Caco-2 (cell line): ENCODE measurements around the gene VTI1A. TPM values are rescaled to one million over a fixed set of nuclear protein-coding genes. Genes with fewer than 3 reads are reported as not detected.

Source experiments
- BruUV-seq: library from RNA; stranded (reverse); fragments of 400-500 nt; replicated peaks from 2 replicates; lab custom pipeline; 2021; lab: Mats Ljungman, UMichigan
- CTCF ChIA-PET: fragments of 300-600 bp; sonication (Branson Sonifier 250); formaldehyde crosslinking; loops from one replicate; lab custom pipeline; 2022; ENCODE audit warnings: antibody characterized with exemption; lab: Charles Lee
- POLR2A ChIA-PET: fragments of 300-600 bp; sonication (Branson Sonifier 250); formaldehyde crosslinking; loops from one replicate; lab custom pipeline; 2022; ENCODE audit warnings: antibody characterized with exemption; lab: Charles Lee
- DNase-seq, 2 experiments: peaks; one replicate each; pipeline versions ENCODE4 v3.0.0 to v3.0.0-alpha.2; 2020 to 2022
- H3K27me3 ChIP-seq: replicated peaks from 2 replicates; pipeline ENCODE4 v1.6.0; 2011; ENCODE audit warnings: low read length; ENCODE audit not compliant: control insufficient read depth, insufficient read depth
- H3K36me3 ChIP-seq: 2 replicates; pipeline ENCODE4 v1.5.1; 2011; ENCODE audit warnings: low read length; ENCODE audit not compliant: control insufficient read depth, insufficient read depth
- H3K4me1 ChIP-seq: fragments of 250-450 bp; sonication (Bioruptor Pico); 2 replicates; pipeline ENCODE4 v1.5.1; 2020; ENCODE audit warnings: mild to moderate bottlenecking
- H3K4me3 ChIP-seq: 2 replicates; pipeline ENCODE4 v1.5.1; 2011; ENCODE audit warnings: low read depth, mild to moderate bottlenecking, control low read depth, low read length
- H3K9me3 ChIP-seq: fragments of 250-450 bp; sonication (Bioruptor Pico); 2 replicates; pipeline ENCODE4 v1.5.1; 2020; ENCODE audit warnings: mild to moderate bottlenecking, moderate library complexity
- H3K27ac Mint-ChIP-seq: one replicate; pipeline ENCODE4 v1.8.0; 2022; ENCODE audit warnings: mixed read lengths; ENCODE audit not compliant: unreplicated experiment
- H3K27me3 Mint-ChIP-seq: one replicate; pipeline ENCODE4 v1.8.0; 2022; ENCODE audit warnings: mixed read lengths; ENCODE audit not compliant: insufficient read depth, unreplicated experiment
- H3K36me3 Mint-ChIP-seq: one replicate; pipeline ENCODE4 v1.8.0; 2022; ENCODE audit warnings: mild to moderate bottlenecking, mixed read lengths; ENCODE audit not compliant: insufficient read depth, unreplicated experiment
- H3K4me1 Mint-ChIP-seq: one replicate; pipeline ENCODE4 v1.8.0; 2022; ENCODE audit warnings: low read depth, mixed read lengths; ENCODE audit not compliant: unreplicated experiment
- H3K4me3 Mint-ChIP-seq: one replicate; pipeline ENCODE4 v1.8.0; 2022; ENCODE audit warnings: mild to moderate bottlenecking, moderate library complexity, mixed read lengths; ENCODE audit not compliant: unreplicated experiment
- H3K9me3 Mint-ChIP-seq: one replicate; pipeline ENCODE4 v1.8.0; 2022; ENCODE audit warnings: mixed read lengths; ENCODE audit not compliant: unreplicated experiment
- intact Hi-C: fragments of 100-400 bp; cut with micrococcal nuclease; formaldehyde crosslinking; loops from one replicate; pipeline ENCODE4 v1.10.0; 2022; ENCODE audit not compliant: unreplicated experiment
- total RNA-seq: library from RNA; stranded (reverse); gene quantifications from 2 replicates; pipeline ENCODE4 v1.2.3, GENCODE V29; 2022
- TF ChIP-seq, protein P1 (sequence below), 2 experiments: fragments of 200-600 bp in 1 of 2; IDR thresholded peaks; 1 replicate in 1 of 2; 2 replicates in 1 of 2; pipeline versions ENCODE4 v1.5.1 to v1.8.0; 2011 to 2022; ENCODE audit warnings: antibody characterized with exemption in 1 of 2, control low read depth in 1 of 2, inconsistent platforms in 1 of 2, low read depth in 1 of 2, low read length in 1 of 2, mild to moderate bottlenecking in 1 of 2, moderate library complexity in 1 of 2; ENCODE audit not compliant: insufficient read depth in 1 of 2, severe bottlenecking in 1 of 2, unreplicated experiment in 1 of 2

Gene VTI1A
- total RNA-seq, 1 experiment from 2014 or later, result 45.6 TPM

DNA sequence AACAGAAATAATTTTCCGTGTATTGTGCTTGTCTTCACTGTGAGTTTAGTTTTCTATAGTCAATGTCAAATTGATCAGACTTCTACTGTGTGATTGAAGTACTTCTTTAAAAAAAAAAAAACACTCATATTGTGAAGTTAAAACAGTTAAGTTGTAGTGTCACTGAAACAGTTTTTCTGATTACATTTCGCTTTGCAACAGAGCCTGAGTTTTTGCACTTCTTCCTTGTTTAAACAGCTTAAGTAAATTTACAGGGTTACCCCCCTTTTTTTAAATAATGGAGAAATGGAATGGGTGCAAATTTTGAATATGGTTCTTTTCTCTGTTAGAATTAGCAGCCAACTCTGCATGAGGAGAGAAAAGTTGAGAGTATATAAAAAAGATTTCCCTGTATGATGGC lies 117.3 kb downstream of the VTI1A start:
- CTCF ChIA-PET, result no interaction called here
- TF ChIP-seq, protein P1, sequence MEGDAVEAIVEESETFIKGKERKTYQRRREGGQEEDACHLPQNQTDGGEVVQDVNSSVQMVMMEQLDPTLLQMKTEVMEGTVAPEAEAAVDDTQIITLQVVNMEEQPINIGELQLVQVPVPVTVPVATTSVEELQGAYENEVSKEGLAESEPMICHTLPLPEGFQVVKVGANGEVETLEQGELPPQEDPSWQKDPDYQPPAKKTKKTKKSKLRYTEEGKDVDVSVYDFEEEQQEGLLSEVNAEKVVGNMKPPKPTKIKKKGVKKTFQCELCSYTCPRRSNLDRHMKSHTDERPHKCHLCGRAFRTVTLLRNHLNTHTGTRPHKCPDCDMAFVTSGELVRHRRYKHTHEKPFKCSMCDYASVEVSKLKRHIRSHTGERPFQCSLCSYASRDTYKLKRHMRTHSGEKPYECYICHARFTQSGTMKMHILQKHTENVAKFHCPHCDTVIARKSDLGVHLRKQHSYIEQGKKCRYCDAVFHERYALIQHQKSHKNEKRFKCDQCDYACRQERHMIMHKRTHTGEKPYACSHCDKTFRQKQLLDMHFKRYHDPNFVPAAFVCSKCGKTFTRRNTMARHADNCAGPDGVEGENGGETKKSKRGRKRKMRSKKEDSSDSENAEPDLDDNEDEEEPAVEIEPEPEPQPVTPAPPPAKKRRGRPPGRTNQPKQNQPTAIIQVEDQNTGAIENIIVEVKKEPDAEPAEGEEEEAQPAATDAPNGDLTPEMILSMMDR (IDR thresholded peaks at IDR 0.05; ENCODE audit: insufficient read depth in 1 of 2, low read depth in 1 of 2, low read length in 1 of 2, severe bottlenecking in 1 of 2, unreplicated experiment in 1 of 2), result no peak

DNA sequence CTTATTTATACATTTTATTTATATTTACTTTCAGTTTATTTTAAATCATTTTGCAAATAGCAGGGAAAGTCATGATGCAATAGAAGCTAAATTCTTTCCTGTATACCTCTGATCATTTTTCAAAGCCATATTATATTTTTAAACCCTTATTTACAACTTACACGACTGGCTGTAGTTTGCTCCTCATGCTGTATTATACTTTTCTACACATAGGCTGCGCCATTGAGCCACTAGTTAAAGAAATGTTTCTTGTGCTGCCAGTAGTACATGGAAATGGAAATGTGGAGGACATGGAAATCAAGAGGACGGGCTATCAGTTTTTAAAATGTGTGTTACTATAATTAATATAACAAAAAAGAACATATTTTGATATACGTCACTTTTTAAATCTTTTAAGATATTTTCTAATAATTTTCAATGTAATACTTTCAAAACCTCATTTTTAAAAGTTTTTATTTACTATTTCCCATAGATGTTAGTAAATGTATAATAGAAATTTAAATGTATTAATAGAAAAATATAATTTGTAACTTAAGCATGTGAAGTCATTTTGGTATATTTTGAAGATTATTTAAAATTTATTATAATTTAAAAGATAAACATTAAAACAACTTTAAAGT lies 118.5 kb downstream of the VTI1A start:
- ChIA-PET CTCF (no interaction called here), POLR2A (no interaction called here)
- no peaks in the 10 kb centered on the region for H3K27me3 ChIP-seq
- BruUV-seq, result no TSS peak
- Mint-ChIP-seq H3K27ac (no peak overlapping the region), H3K4me1 (no peaks in the 10 kb centered on the region), H3K36me3 (no peaks in the 10 kb centered on the region), H3K9me3 (no peaks in the 10 kb centered on the region), H3K27me3 (no peaks in the 10 kb centered on the region), H3K4me3 (no peak overlapping the region)
- peak; percentile 51 to 79 for DNase-seq
- no peaks in the 10 kb centered on the region for H3K4me1 ChIP-seq
- TF ChIP-seq, protein P1 (IDR thresholded peaks at IDR 0.05; ENCODE audit: insufficient read depth in 1 of 2, low read depth in 1 of 2, low read length in 1 of 2, severe bottlenecking in 1 of 2, unreplicated experiment in 1 of 2), result peak; percentile 67 to 75
- no peak overlapping the region for H3K4me3 ChIP-seq
- H3K36me3 ChIP-seq, result no peaks in the 10 kb centered on the region
- no peaks in the 10 kb centered on the region for H3K9me3 ChIP-seq
- intact Hi-C loops, result loop anchor here (1.0 to 10.0 kb wide), 5 partner anchors 152 to 820 kb away; no protein-coding TSS in a partner anchor

More for the DNA sequence above, 117.3 kb downstream of the VTI1A start:
- no peaks in the 10 kb centered on the region for H3K27me3 Mint-ChIP-seq
- no peak for DNase-seq
- no peaks in the 10 kb centered on the region for H3K9me3 ChIP-seq
- intact Hi-C loops, result loop anchor here (2.0 to 10.0 kb wide), 3 partner anchors 388 to 650 kb away; no protein-coding TSS in a partner anchor
- H3K4me1 ChIP-seq, result no peaks in the 10 kb centered on the region
- no peaks in the 10 kb centered on the region for H3K9me3 Mint-ChIP-seq
- H3K27ac Mint-ChIP-seq, result no peak overlapping the region
- POLR2A ChIA-PET, result interaction anchor here (0.8 kb wide), 1 partner anchor 506 kb away, joined by 3 read pairs; no protein-coding TSS in a partner anchor
- H3K36me3 ChIP-seq, result no peaks in the 10 kb centered on the region
- no peaks in the 10 kb centered on the region for H3K4me1 Mint-ChIP-seq
- no peaks in the 10 kb centered on the region for H3K27me3 ChIP-seq
- H3K36me3 Mint-ChIP-seq, result no peaks in the 10 kb centered on the region
- no peak overlapping the region for H3K4me3 ChIP-seq
- no TSS peak for BruUV-seq
- no peak overlapping the region for H3K4me3 Mint-ChIP-seq

DNA sequence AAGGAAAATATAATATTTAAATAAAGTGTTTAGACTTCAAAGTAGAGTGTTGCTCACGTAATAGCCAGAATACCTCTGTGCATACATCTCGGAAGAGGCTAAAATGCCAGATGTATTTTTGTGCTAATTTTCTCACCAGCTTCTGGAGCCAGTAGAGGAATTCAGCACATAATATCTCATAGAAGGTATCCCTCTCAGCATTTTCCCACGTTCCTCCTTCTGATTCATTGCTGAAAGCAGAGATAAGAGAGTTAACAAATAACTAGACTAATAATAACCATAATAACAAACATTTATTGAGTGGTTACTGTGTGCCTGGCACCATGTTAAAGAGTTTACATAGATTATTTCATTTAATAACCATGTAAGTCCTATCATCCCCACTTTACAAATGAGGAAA lies 123.6 kb downstream of the VTI1A start:
- no peak overlapping the region for H3K4me3 Mint-ChIP-seq
- Histone ChIP-seq H3K36me3 (no peaks in the 10 kb centered on the region), H3K9me3 (no peaks in the 10 kb centered on the region), H3K4me3 (no peak overlapping the region), H3K27me3 (no peaks in the 10 kb centered on the region), H3K4me1 (0 out of 2 replicates have a peak, but pooled peaks cover 4% of the 10 kb centered on the region)
- H3K9me3 Mint-ChIP-seq, result peaks cover 9% of the 10 kb centered on the region
- TF ChIP-seq, protein P1 (IDR thresholded peaks at IDR 0.05; ENCODE audit: insufficient read depth in 1 of 2, low read depth in 1 of 2, low read length in 1 of 2, severe bottlenecking in 1 of 2, unreplicated experiment in 1 of 2), result no peak
- H3K27ac Mint-ChIP-seq, result no peak overlapping the region
- DNase-seq, result no peak
- no TSS peak for BruUV-seq
- ChIA-PET CTCF (no interaction called here), POLR2A (no interaction called here)
- H3K27me3 Mint-ChIP-seq, result no peaks in the 10 kb centered on the region
- H3K4me1 Mint-ChIP-seq, result no peaks in the 10 kb centered on the region
- H3K36me3 Mint-ChIP-seq, result no peaks in the 10 kb centered on the region
- intact Hi-C loops, result no loop called here
